Frontal cortex (tissue), 4 donors: Measurements from ENCODE around the gene RANBP1. TPM values are rescaled to one million over a fixed set of nuclear protein-coding genes. Genes with fewer than 3 reads are reported as not detected.
A peak's percentile ranks its signal among the peaks of the same experiment; 100 is the strongest.
"Not testable (repeated sequence)": the region's sequence is repeated elsewhere in the genome, so short reads cannot be mapped to it uniquely, and the experiment has no call there.

Experiments used
- DNase-seq, 2 donors: peaks; one replicate each; pipeline ENCODE4 v3.0.0; 2012; ENCODE audit warnings: low spot score in 2 of 2
- FAIRE-seq: peaks from 2 replicates; lab custom pipeline; 2012; peaks lifted over from hg19 to GRCh38; lab: Jason Lieb, UNC
- total RNA-seq: library from RNA; depleted of rRNA; stranded (reverse); fragments of >200 nt; gene quantifications from one replicate; pipeline ENCODE4 v1.2.3, GENCODE V29; 2014
- donor health status: control.
- donor health status: control.
- donor health status: control.

Gene RANBP1
- 182 TPM for total RNA-seq

- DNase-seq (no peak), FAIRE-seq (no peak)
These were observed at the start of gene RANBP1 for GRCh38 chr22:20115691-20116375. Gene RANBP1 (plus strand): TSS chr22:20116104. CDS start chr22:20116185, 81 bp downstream.

DNA sequence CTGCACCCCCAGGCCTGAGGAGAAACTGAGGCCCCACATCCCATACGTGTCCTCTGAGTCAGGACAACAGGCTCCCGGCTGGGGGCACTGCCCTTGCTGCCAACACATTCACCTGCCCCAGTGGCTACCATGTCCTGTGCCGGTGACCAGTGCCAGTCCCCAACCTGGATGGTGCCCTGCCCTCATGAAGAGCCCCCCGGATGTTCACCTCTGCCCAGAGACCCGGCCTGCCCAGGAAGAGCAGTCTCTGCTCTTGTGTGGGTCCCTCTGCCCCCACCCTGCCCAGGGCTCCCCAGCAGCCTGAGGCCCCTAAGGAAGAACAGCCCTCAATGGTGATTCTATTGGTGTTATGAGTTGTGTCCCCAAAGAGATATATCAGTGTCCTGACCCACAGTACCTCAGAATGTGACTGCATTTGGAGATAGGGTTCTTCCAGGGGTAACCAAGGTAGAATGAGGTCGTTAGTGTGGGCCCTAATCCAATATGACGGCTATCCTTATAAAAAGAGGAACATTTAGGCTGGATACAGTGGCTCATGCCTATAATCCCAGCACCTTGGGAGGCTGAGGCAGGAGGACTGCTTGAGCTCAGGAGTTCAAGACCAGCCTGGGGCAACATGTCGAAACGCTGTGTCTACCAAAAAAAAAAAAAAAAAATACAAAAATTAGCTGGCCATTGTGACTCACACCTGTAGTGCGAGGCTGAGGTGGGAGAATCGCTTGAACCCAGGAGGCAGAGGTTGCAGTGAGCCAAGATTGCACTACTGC, 49.1 kb upstream of the RANBP1 start:
- FAIRE-seq (no peak), DNase-seq (no peak)

- not testable (repeated sequence) for FAIRE-seq, DNase-seq
These were observed 48.6 kb upstream of the RANBP1 start for GRCh38 chr22:20067384-20067682.

DNA sequence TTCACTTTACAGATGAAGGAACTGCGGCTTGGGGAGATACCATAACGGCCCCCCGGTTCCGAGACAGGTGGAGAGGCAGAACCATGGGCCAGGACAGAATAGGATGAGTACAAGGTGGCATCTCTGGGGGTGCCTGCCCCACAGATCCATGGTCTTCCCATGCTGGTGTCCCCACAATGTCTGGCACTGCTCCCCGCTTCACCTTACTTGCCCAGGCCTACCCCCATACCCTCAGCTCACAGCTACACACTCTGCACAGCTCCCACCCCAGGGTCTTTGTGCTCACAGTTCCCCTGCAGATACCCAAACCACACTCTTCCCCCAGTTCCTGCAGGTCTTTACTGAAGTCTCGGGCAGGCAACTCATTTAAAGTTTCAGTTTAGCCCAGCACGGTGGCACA, 47.3 kb upstream of the RANBP1 start:
- no peak for DNase-seq
- FAIRE-seq, result no peak

GRCh38 chr22:20069331-20070042, 46.4 kb upstream of the RANBP1 start:
- no peak for FAIRE-seq
- no peak for DNase-seq

GRCh38 chr22:20071524-20071972, 44.4 kb upstream of the RANBP1 start:
- FAIRE-seq, result no peak
- no peak for DNase-seq

GRCh38 chr22:20076627-20077172, 39.2 kb upstream of the RANBP1 start:
- no peak for DNase-seq
- FAIRE-seq, result no peak

GRCh38 chr22:20079745-20080444, 36.0 kb upstream of the RANBP1 start, which contains the start of gene DGCR8:
Gene DGCR8 (plus strand): TSS chr22:20080241. CDS start chr22:20085964, 5,723 bp downstream.
- FAIRE-seq, result no peak

GRCh38 chr22:20080445-20080775, 35.5 kb upstream of the RANBP1 start:
- FAIRE-seq (no peak), DNase-seq (no peak)

More at GRCh38 chr22:20079745-20080444, 36.0 kb upstream of the RANBP1 start, which contains the start of gene DGCR8:
- DNase-seq, result peak; percentile 98 to 99

DNA sequence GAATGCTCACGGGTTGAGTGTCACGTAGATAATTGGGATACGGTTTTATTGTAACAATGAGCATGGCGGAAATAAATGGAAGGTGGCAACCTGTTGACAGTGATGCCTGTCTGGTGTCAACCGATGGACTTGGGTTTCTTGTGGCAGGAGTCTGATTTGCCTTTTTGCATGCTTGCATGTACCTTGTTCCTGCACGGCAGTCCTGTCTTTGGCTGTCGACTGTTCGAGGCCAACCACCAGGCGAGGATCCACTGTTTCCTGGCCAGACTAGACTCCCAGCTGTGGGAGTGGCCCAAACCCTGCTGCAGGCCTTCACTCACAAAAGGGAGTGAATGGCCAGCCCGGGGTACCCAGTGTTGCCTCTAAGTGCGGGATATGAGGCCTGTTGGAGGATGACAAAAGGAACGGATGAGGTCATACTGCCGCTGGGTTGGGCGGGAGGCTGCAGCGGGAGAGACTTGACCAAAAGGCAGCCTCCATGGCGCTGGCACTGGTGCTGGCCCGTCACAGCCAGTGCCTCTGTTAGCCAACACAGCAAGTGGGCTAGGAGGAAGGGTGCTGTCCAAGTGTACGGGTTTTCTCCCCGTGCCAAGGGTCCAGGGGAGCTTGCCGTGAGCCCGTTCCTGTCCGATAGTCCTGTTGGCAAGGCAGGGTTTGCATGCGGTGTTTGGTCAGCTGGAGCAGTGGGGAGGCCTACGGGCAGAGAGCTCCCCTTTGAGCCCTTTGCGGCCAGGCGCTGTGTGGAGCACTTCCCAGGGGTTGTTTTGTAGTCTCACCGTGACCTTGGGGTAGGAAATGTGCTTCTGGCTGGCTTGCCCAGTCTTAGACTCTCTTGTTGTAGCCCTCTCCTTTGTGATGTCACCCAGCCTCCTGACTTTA, 34.9 kb upstream of the RANBP1 start:
- no peak for FAIRE-seq
- peak in 1 of 2 donors; percentile 34 for DNase-seq

DNA sequence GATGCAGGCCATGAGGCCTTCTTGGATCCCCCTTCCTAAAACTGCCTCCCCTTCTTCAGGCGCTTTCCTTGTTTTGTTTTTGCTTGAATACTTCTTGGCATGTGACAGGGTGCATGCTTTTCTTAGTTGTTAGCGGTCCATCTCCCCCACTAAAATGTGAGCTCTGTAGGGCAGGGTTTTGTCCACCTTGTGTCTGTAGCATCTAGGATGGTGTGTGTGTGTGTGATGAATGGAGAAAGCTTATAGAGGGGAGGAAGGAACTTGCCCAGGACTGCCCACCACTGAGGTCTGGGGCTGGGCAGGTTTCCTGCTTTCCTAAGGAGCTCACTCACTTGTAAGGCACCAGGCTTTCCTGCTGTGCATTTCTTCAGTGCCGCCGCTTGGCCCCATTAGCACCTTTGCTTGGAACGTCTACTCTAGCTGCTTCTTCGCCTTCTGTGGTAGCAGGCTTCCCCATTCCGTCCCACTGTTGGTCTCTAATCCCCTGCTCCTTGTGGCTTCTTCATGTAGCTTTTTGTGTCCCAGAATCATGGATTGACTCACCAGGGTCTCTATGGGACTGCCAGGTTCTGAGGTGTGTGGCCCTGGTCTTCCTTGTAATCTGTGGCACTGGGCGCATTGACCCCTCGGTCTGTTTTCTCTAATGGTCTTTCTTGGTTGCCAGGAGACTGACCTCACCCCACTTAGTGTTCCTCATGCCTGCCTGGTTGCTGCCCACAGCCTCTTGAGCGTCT, 32.6 kb upstream of the RANBP1 start:
- no peak for FAIRE-seq
- no peak for DNase-seq

DNA sequence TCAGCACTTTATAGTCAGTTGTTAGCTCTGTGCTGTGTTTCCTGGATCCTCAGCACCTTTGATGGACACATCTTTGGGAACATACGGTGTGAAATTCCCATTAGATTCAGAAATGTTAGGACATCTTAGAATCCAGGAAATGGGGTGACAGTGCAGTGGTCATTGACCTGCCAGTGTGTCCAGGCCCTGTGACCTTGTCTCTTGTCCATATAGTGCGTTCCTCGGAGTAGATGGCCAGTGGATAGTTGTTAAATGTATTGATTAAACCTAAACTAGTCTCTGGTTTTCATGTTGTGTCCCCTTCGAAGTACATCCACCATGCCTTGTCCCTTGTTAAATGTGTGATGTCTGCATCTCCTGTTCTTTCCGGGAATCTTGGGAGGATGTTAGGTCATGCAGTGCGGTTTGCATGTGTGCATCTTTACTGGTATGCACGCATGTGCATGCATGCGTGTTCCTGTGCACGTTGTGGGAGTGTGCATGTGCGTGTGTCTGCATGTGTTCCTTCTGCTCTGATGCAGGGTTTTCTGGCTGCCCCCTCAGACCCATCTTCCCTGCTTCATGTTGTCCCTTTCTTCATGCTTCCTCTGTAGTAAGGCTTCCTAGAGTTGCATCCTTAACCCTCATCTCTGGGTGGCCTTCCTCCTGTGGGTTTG, 31.9 kb upstream of the RANBP1 start:
- no peak for DNase-seq
- FAIRE-seq, result no peak

DNA sequence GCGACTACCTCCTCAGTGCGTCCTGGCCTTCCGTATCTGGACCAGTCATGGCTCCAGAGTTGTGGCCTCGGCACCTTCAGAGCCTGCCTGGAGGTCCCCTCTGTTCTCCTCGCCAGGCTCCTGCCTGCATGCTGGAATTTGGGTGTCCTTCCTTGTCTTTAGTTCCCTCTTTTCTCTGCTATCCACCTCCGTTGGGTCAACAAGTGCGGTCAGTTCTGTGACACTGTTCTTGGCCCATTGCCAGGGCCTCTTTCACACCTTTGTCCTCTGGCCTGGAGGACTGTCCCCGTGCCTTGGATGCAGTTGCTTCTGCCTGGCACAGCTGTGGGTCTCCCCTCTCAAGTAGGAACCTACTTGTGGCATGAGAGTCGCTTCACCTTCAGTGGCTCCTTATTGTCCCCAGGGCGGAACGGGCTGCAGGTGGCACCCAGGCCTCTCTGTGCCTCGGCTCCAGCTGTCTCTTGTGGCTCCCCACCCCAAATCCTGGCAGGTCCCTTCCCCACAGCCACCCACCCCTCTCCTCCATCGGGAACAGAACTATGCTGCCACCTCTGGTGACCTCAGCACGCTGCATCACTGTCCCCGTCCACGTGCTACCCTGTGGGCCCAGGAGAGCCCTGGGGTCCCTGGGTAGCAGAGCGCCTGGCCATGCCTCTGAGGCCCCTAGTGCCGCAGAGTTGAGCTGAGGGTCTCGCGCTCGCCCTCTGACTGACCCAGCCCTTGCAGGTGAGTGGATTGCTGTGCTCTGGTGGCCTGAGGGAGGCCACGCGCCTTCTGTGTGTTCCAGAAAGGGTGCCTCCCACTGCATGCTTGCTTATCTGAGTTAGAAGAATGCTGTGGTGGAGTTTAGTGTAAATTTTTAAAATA, 31.1 kb upstream of the RANBP1 start:
- no peak for FAIRE-seq
- no peak for DNase-seq

DNA sequence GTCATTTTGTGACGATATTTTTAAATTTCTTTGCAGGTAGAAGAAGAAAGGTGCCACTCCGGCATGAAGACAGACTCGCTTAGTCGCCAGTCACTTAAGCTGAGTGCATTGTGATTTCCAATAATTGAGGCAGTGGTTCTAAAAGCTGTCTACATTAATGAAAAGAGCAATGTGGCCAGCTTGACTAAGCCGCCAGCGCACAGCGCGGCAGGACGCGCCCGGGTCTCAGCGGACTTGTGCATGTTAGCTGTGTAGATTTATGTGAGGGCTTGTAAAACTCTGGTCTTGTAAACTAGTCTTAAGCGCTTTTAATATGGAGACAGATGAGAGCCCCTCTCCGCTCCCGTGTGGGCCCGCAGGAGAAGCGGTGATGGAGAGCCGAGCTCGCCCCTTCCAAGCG, 30.3 kb upstream of the RANBP1 start:
- FAIRE-seq (no peak), DNase-seq (no peak)

DNA sequence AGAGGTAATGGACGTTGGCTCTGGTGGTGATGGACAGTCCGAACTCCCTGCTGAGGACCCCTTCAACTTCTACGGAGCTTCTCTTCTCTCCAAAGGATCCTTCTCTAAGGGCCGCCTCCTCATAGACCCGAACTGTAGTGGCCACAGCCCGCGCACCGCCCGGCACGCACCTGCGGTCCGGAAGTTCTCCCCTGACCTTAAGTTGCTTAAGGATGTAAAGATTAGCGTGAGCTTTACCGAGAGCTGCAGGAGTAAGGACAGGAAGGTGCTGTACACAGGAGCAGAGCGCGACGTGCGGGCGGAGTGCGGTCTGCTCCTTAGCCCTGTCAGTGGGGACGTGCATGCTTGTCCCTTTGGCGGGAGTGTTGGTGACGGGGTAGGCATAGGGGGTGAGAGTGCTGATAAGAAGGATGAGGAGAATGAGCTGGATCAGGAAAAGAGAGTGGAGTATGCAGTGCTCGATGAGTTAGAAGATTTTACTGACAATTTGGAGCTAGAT, 29.8 kb upstream of the RANBP1 start:
- FAIRE-seq (no peak), DNase-seq (no peak)

DNA sequence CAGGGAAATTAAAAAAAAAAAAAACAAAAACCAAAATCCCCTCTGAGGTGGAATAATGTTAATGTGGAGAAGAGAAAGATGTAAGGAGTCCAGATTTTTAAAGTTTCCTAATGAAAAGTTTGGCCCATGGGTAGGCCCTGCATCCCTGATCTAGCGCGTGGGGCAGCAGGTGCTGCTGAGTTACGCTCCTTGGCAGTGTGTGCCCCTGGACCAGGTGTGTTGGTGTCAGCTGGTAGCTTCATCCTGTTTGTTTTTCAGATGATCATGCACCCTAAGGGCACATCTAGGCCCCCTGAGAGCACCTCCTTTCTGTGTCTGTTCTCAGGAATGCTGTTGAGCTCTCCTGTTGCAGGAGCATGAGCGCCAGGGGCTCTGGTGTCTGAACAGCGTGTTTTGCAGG, 29.1 kb upstream of the RANBP1 start:
- DNase-seq, result no peak
- no peak for FAIRE-seq
